Measurements from ENCODE around the gene IGF2BP2. TPM values are rescaled to one million over a fixed set of nuclear protein-coding genes. Genes with fewer than 3 reads are reported as not detected.

The IGF2BP2 gene
- total and polyA plus RNA-seq, 2 of the 13 experiments (the other 11 are each of a cell fraction or from before 2014, with no cell fraction given): 6.5 to 46.0 TPM

- TF ChIP-seq ZNF775 (CRISPR knock-in tag; IDR thresholded peaks at IDR 0.05; ENCODE audit: borderline replicate concordance): no peak
- TF ChIP-seq SALL2 (CRISPR knock-in tag; IDR thresholded peaks at IDR 0.05): no peak
These were observed 170.1 kb downstream of the IGF2BP2 start (continued) for GRCh38 chr3:185654758-185655145.

- H3K27me3 ChIP-seq (ENCODE audit: control insufficient read depth in 1 of 2, insufficient read depth in 2 of 2, low read length in 2 of 2): no peaks in the 10 kb centered on the region
- POLR2A ChIA-PET: no interaction called here
- no peak overlapping the region for H3K27ac ChIP-seq (ENCODE audit: extremely low read length, insufficient read depth, low read length)
- no peaks in the 10 kb centered on the region for H3K9me3 ChIP-seq (ENCODE audit: low read length)
- intact Hi-C loops (cut with micrococcal nuclease; ENCODE audit: unreplicated experiment) (no loop called here), in situ Hi-C loops (cut with HindIII; ENCODE audit: extremely low pct_ligation_motif_present, low pct_unique_long_range_greater_than_20kb) (loop anchor here (10.0 kb wide), 1 partner anchor 251 kb away; no protein-coding TSS in a partner anchor)
- H3K36me3 ChIP-seq (replicated peaks in 1 of 2; ENCODE audit: control insufficient read depth in 1 of 2, insufficient read depth in 2 of 2, low read length in 2 of 2): peaks cover 48 to 77% of the 10 kb centered on the region in 2 experiments
- DNase-seq (ENCODE audit: low spot score) (no peak), ATAC-seq (no peak), FAIRE-seq (no peak)
- H3K4me1 ChIP-seq (ENCODE audit: insufficient read depth, low read length): no peaks in the 10 kb centered on the region
- no peak overlapping the region for H3K4me3 ChIP-seq (replicated peaks in 1 of 3; ENCODE audit: insufficient read depth in 1 of 3, low read depth in 2 of 3, low read length in 3 of 3)
- BruUV-seq (replicated peaks): no TSS peak
- no peaks in the 10 kb centered on the region for H3K79me2 ChIP-seq (ENCODE audit: insufficient read depth, low read length)
- no peak overlapping the region for H3K4me2 ChIP-seq (ENCODE audit: low read depth, low read length)
- H3K9ac ChIP-seq (ENCODE audit: insufficient read depth, low read depth, low read length): no peak overlapping the region
- CTCF ChIA-PET (ENCODE audit: low intra/inter-chr PET ratio, low total read pairs): no interaction called here
- 97% methylated on average over 12 of the region's 12 CpGs for WGBS (ENCODE audit: low lambda C conversion rate)
- H4K20me1 ChIP-seq (ENCODE audit: insufficient read depth, low read length): 0 out of 2 replicates have a peak, but pooled peaks cover 3% of the 10 kb centered on the region
- H2AFZ ChIP-seq (ENCODE audit: low read length): no peak overlapping the region
- no peak for TF ChIP-seq ZBTB49 (CRISPR knock-in tag; IDR thresholded peaks at IDR 0.05; ENCODE audit: borderline replicate concordance)
- TF ChIP-seq MLLT10 (CRISPR knock-in tag; IDR thresholded peaks at IDR 0.05): no peak
- TF ChIP-seq RBM22 (optimal IDR thresholded peaks at IDR 0.05; ENCODE audit: low read length): peak; percentile 46
- no peak for TF ChIP-seq NAIF1 (CRISPR knock-in tag; IDR thresholded peaks at IDR 0.05; ENCODE audit: borderline replicate concordance)
- TF ChIP-seq TFDP2 (CRISPR knock-in tag; IDR thresholded peaks at IDR 0.05): no peak
- no peak for TF ChIP-seq ZBTB43 (CRISPR knock-in tag; conservative IDR thresholded peaks at IDR 0.05)
- TF ChIP-seq ZNF670 (CRISPR knock-in tag; IDR thresholded peaks at IDR 0.05; ENCODE audit: borderline replicate concordance): no peak
- TF ChIP-seq CEBPZ (IDR thresholded peaks at IDR 0.05; ENCODE audit: low read length): no peak
- no peak for TF ChIP-seq GPN1 (CRISPR knock-in tag; IDR thresholded peaks at IDR 0.05; ENCODE audit: borderline replicate concordance)
These were observed 170.7 kb downstream of the IGF2BP2 start for GRCh38 chr3:185653949-185654757.
